HG03095 (cell line): ENCODE measurements around the gene STX8.
A peak's percentile ranks its signal among the peaks of the same experiment; 100 is the strongest.
"Not testable (repeated sequence)": the region's sequence is repeated elsewhere in the genome, so short reads cannot be mapped to it uniquely, and the experiment has no call there.

Experiments used
- ATAC-seq: cut with Tn5 transposase; IDR thresholded peaks from one replicate; pipeline ENCODE4 v1.9.1; 2021; ENCODE audit warnings: moderate library complexity; ENCODE audit not compliant: unreplicated experiment

Gene STX8

DNA sequence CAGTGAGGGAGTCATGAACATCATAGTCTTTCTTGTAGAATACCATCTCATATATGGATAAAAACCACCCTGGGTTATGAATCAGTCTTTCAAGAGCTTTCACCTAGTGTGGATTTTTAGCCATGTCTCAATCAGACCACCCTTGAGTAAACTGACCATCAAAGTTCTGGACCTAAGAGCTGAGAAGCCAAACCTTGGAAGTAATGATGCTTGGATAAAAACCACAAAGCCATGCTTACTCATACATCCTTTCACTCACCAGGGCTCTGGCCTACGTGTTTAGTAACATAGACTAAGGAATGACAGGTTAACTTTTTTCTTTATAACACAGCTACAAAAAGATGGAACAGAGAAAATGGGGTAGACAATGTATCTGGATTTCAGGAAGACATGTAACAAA, 167.2 kb downstream of the STX8 start:
- no peak for ATAC-seq

DNA sequence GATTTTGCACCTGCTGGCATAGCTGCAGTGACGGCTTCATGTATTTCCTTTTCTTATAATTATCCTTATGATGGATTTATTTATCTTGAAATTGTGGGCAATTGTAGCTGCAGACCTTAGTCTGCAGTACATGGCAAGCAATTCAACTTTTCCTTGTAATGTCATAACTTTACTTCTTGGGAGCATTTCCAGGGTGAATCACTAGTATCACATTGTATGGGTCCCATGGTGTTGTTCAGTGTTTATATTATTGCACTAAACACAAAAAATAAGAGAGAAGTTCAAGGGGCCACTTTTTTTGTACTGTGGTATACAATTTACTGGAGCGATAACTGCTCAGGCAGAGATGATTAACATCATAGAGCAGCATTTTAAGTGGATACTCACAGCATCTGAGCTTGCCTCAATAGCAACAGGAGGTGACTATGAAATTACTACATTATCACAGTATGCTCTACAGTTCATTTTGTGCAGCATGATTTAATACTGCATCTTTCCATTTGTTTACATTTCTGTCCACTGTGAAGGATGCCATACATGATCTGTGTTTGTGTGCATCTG, 169.5 kb downstream of the STX8 start:
- no peak for ATAC-seq

DNA sequence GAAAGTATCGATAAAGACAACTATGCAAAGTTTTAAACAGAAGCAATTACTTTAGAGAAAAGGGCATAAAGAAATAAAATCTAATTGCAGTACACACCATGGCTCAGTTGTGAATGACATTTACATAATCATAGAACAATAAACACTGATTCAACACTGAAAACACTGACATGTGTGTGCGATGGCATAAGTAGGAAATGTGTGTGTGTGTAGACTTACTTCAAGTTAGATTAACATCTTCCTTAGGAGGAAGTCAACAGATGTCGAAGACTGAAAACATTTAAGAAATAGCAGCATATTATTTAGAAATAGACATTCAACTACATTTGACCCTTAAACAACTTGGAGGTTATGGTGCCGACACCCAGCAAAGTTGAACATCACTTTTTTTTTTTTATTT, 172.4 kb downstream of the STX8 start:
- ATAC-seq, result no peak

DNA sequence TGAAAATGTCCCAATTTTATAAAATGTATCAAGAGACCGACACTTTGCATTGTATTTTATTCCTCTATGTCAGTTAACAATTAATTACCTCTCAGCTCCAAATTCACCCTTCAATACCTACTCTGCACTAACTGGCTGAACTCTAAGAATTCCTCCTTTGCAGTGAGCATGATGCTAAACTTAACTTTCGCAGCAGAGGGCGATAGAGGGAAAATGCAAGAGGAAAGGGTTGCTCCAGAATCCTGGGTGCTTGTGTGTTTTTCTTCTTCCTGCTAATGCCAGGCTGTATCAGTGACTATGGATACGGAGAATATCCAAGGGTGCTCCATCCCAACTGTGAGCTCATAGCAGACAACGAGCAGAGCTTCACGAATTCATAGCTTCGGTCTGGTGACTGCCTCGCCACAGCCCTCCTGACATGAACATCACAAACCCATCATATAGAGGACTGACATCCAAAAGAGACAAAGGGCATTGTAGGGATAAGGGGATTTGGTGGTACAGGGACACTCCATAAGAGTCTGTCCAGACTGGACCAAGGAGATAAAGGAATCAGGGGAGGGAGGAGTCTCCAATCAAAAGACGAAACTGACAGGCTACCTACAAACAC, 172.9 kb downstream of the STX8 start:
- no peak for ATAC-seq

DNA sequence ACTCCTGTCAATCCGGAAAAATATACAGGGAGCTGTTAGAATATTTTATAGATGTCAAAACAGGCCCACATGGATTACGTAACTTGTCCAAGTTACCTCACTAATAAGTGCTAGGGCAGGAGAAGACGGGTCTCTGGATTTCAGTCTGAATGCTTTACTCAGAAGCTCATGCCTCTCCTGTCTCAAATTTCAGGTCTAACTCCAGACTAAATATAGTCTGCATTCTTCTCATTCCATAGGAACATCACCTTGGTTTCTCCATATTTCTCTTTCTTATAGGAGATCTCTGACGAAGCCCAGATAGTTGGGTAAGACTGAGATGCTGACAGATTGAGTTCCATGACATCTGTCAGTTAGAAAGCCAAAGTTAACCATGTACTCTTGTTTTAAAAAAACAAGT, 174.2 kb downstream of the STX8 start:
- no peak for ATAC-seq

DNA sequence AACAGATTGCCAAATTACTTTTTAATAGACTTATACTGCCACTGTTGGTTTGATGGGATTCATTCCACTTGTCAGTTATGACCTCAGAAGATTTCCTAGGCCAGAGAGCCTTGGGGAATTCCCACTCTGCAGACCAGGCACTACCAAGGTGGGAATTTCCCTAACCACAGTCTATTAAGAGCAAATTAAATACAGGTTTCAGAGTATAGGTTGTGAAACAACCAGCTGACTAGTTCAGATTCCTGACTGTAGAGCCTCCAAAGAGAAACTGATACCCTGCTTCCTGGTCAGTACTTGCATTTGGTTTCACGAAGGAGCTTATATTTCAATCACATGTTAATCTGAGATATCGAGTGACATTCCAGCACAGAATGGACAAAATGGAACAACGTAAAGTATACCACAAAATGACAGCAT, 186.5 kb downstream of the STX8 start:
- peak; percentile 92 for ATAC-seq

DNA sequence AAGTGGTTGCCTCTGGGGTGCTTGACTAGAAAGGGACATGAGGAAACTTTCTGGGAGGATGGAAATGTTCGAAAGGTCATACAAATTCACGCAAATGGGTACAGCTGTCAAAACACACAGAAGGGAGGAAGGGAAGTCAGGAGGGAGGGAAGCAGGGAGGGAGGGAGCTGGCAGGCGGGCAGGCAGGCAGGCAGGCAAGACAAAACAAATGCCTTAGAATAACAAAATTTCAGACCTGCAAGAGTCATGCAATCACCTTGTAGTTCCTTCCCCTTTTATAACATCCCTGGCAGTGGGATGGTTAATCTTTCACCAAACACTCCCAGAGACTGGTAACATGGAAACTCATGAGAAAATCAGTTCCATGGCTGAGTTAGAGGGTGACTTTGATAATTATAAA, 189.2 kb downstream of the STX8 start:
- ATAC-seq, result no peak

DNA sequence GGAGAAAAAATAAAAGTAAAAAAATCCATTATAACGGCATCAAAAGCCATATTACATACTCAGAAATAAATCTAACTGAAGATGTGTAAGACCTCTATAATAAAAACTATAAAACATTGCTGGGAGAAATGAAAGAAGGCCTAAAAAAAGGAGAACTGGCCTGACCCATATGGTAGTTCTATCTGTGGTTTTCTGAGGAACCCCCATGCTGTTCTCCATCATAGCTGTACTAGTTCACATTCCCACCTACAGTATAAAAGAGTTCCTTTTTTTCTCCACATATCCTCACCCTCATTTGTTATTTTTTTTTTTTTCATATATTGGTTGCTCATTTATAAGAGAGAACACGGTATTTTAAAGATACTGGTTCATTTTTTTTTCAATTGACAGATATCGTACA, 191.8 kb downstream of the STX8 start:
- ATAC-seq, result no peak

DNA sequence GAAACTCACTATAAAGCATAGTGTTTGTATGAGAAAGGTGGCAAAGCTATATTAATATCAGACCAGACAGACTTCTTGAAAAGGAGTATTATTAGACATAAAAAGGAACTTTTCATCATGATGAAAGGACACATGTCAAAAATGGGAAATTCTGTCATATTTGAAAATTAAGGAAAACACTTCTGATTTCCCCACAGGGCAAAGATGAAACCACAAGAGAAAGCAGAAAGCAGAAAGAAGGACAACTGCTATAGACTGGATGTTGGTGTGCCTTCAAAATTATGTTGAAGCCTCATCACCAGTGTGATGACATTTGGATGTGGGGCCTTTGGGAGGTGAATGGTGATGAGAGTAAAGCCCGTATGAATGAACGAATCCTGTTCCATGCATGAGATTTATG, 193.0 kb downstream of the STX8 start:
- no peak for ATAC-seq

DNA sequence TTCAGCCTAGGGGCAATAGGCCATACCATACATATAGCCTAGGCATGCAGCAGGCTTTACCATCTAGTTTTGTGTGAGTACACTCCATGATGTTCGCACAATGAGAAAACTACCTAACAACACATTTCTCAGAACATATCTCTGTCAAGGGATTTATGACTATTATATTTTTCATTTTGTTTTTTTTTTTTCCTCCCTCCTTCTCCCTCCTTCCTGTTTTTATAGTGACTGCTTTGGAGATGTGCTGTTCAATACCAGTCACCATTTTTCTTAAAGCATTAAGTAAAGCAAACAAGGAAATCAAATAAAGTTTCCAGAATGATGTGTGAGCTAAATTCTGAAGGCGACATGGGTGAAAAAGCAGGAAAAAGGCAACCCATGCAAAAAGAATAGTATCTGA, 194.6 kb downstream of the STX8 start:
- ATAC-seq, result no peak

DNA sequence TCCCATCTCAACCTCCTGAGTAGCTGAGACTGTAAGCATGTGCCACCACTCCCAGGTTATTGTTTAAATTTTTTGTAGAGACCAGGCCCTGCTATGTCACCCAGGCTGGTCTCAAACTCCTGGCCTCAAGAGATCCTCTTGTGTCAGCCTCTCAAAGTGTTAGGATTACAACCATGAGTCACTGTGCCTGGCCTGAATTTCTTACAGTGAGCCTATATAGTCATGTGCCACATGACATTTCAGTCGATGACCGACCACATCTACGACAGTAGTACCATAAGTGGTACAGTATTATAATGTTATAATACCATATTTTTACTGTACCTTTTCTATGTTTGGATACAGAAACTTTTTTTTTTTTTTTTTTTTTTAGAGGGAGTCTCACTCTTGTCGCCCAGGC, 195.3 kb downstream of the STX8 start:
- ATAC-seq, result no peak

DNA sequence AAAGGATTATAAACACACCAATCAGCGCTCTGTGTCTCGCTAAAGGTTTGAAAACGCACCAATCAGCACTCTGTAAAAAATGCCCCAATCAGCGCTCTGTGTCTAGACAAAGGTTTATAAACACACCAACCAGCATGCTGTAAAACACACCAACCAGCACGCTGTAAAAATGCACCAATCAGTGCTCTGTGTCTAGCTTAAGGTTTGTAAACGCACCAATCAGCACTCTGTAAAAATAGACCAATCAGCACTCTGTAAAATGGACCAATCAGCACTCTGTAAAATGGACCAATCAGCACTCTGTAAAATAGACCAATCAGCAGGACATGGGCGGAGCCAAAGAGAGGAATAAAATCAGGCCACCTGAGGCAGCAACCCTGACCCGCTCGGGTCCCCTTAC, 199.4 kb downstream of the STX8 start:
- ATAC-seq, result not testable (repeated sequence)

DNA sequence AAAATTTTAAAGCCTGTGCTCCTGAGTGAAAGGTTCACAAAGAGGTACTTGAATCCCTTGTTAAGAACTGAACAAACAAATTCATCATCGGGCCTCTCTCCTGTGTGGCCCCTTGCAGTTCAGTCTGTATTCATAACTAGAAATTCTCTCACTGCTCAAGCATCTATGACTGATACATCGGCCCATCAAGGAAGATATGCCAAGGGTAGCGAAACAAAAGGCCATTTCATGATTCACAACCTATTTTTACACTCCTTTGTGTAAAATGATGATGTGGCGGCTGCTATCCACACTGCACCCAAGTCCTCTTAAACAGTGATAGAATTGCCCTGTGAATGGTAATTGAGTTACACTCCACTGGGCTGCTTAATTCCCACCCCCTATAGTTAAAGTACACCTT, 204.6 kb downstream of the STX8 start:
- ATAC-seq, result no peak

DNA sequence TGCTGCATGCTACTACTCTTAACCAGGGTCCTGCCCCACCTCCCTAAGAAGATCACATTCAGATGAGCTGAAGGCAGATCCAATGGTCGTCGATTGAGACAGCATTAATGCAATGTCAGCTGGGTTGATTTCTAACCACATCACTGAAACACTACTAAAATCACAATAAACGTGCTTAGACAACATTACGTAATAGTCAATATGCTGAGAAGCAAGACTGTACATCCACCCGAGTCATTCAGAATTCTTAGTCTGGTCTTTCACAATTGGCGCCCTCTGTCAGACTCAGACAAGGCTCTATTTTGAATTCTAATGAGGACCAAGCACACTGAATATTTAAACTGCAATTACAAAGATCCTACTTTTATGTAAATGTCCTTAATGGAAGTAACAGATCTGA, 205.2 kb downstream of the STX8 start:
- no peak for ATAC-seq

DNA sequence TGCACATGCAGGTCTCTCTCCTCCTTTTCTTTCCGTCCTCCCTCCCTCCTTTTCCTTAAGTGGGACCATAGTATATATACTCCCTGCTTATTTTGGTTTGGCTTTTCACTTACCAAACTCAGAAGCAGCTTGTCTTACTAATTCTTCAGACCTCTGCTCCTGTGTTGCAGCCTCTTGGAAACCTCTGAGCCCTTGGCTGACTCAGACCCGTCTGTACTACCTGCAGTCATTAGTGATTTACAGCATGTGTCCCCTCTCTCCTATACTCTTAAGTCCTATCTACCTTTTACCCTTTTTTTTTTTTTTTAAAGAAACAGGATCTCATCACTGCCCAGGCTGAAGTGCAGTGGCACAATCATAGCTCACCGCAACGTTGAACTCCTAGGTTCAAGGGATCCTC, 207.0 kb downstream of the STX8 start:
- no peak for ATAC-seq

DNA sequence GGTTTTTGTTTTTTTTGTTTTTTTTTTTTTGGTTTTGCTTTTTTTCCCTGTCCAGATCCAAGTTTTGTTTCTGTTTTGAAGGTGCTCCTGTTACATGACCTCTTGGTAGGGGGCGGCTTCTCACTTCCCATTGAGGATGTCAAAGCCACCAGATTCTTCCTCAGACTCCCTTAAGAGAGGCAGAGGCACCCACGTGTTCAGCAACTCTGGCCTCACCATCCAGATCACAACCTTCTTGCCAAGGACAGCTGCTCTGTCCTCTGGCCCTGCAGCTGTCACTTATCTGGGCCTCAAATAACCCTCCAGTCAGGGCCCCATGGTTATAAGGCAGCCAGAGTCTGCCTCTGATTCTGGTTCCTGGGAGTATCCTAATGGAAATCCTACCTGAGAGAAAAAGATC, 208.5 kb downstream of the STX8 start:
- ATAC-seq, result no peak

DNA sequence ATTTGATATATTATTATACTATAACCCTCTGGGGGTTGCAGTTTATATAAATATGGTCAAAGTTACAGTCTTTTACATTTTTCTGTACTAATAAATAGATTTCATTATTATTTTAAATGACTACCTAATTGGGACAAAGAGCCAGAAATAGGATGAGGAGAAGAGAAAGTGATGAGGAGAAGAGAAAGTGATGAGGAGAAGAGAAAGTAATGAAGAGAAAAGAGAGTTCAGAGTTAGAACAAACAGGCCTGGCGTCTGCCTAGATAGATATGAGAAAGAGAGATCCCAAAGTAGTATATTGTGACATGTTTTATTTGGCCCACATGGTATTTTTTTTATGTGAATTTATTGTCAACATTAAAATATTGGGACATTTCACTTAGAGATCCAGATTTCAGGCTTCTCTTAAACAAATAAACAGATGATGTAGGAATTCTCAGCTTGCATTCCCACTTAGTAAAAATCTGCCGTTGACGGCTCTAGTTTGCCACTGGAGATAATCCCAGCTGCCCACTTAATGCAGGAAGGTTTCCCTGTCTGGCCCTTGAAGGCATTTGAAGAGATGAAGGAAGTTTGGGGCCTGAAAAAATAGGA, 210.7 kb downstream of the STX8 start:
- ATAC-seq, result no peak

DNA sequence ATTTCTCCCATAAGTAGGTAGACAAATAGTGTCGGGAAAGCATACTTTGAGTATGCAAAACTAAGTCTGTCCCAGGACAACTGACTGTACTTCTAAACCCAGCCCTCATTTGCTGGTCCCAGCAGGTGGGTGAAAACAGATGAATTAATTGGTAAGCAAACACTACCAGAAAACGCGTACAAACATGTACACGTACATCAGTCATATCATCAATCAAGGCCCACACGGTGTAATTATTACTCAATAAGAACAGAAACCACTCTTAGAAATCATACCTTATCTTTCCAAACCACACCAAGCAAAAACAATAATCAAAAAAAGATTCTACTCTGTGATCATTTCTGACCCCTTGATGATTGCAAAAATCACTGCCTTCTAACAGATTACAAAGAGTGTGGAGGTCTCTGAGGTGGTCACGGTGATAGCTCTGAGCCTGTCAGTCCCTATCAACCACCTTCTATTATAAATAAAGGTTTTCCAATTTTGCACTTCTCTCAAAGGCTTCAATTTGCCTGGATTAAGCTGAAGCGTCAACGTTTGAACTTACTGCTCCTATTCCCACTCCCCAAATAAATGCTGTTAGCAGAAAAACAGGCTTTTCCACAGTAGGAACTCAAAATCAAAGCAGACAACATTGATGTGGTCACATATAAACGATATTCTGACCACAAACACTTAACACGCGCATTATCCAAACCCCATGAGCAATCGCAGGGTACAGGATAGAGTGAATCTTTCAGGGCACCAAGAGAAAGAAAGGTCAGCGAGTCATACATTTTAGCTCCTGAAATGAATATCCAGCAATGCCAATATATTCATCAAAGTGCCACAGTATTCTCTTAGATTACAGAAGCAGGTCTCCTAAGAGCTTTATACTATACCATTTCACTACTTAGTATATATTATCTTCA, 211.9 kb downstream of the STX8 start:
- no peak for ATAC-seq

DNA sequence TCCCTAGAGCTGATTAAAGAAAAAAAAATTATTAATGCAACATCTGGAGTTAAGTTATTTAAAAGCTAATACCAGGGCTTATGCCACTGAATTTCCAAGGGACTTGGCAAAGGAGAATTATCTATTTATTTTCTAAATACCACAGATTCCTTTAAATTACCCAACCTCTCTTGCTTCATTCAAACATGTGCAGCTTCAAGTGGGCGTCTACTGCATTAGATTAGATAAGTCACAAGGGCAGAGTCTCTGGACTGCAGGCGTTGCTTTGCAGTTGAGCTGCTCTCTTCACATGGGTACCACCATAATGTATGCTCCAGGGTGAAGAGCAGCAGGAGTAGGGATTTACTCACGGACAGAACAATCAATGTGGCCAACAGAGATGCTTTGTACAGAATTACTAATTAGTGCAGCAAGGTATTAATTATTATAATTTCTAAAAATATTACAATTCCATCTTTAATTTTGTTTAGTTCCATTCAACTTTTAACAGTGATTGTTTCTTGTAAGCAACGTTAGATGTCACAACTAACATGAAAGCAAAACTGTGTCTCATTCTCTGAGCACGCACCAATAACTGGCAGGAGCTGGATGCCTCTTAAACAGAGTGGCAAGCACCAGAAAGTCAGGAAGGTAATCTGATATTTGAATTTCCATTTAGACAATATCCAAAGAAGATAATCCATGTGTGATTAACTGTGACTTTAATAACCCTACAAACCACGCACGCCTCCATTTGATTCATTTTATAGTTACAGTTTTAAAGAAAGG, 214.2 kb downstream of the STX8 start:
- ATAC-seq, result no peak

DNA sequence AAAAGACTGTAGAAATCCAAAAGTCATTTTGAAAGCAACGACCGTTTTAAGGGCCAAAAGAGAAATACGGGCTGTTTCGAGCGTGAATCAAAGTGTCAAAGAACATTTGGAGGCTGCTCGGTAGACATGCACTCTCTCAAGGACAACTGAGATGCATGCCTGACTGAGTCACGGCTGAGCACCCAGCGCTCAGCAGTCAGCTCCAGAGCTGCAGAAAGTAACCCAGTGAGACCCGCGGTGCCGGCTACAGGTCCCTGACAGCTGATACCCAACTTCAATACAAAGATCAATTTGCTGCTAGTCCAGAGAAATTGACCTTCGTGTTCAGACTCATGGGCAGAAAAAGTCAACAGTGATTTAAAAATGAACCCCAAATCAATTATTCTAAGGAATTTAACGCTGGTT, 214.9 kb downstream of the STX8 start:
- ATAC-seq, result no peak

DNA sequence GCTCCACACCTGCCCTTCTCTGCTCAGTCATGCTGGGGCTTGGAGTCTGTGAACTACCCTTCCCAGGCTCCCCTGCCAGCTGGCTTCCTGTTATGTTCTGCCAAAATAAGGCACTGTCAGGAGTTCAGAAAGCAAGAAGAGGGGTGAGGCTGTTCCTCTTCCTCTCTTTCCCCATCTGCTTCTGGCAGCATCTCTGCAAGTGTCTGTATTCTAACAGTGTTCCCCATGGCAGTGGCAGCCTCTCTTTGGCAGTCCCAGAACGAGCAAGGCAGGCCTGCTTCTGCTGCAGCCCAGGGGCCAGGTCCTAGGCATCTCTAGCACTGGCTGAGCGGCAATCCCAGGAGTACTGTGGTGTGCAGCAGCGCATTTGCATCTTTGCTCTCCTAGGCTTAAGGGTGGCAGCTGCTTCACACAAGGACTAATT, 219.1 kb downstream of the STX8 start:
- no peak for ATAC-seq
